ENCODE results near the gene C1GALT1.

GRCh38 chr7:7159063-7159658 is 23.2 kb upstream of the C1GALT1 start:
- TF ChIP-seq CTCF (IDR thresholded peaks at IDR 0.05; ENCODE audit: borderline replicate concordance, extremely low read depth, low read length, poor library complexity, severe bottlenecking) (no peak), EZH2 (IDR thresholded peaks at IDR 0.05; ENCODE audit: borderline replicate concordance, low read depth, low read length, severe bottlenecking) (no peak)
